Measurements from ENCODE around the gene LECT2. TPM values are rescaled to one million over a fixed set of nuclear protein-coding genes. Genes with fewer than 3 reads are reported as not detected.
A peak's percentile ranks its signal among the peaks of the same experiment; 100 is the strongest.

Gene LECT2
- total RNA-seq, 1 experiment from 2014 or later: not detected

GRCh38 chr5:135944564-135944963, 10.2 kb downstream of the LECT2 start:
- DNase-seq: no peak
- TF ChIP-seq CTCF (IDR thresholded peaks at IDR 0.05; ENCODE audit: unreplicated experiment): no peak
- intact Hi-C loops (cut with micrococcal nuclease; ENCODE audit: unreplicated experiment): loop anchor here (2.0 kb wide), 1 partner anchor 58 kb away; no protein-coding TSS in a partner anchor
- Mint-ChIP-seq H3K36me3 (ENCODE audit: insufficient read depth, unreplicated experiment) (no peaks in the 10 kb centered on the region), H3K27ac (ENCODE audit: unreplicated experiment) (peak overlapping the region; percentile 32), H3K27me3 (ENCODE audit: unreplicated experiment) (no peaks in the 10 kb centered on the region), H3K4me1 (ENCODE audit: low read depth, unreplicated experiment) (no peaks in the 10 kb centered on the region), H3K4me3 (ENCODE audit: low read depth, unreplicated experiment) (no peak overlapping the region), H3K9me3 (ENCODE audit: low read depth, unreplicated experiment) (no peaks in the 10 kb centered on the region)
- BruUV-seq (replicated peaks): no TSS peak
- CTCF ChIA-PET: interaction anchor here (0.8 to 2.0 kb wide), 2 partner anchors 76 to 113 kb away, joined by 3 to 9 read pairs; no protein-coding TSS in a partner anchor

- intact Hi-C loops (cut with micrococcal nuclease; ENCODE audit: unreplicated experiment): no loop called here
- Mint-ChIP-seq H3K36me3 (ENCODE audit: insufficient read depth, unreplicated experiment) (no peaks in the 10 kb centered on the region), H3K4me3 (ENCODE audit: low read depth, unreplicated experiment) (no peak overlapping the region), H3K9me3 (ENCODE audit: low read depth, unreplicated experiment) (no peaks in the 10 kb centered on the region), H3K27me3 (ENCODE audit: unreplicated experiment) (no peaks in the 10 kb centered on the region), H3K27ac (ENCODE audit: unreplicated experiment) (no peak overlapping the region), H3K4me1 (ENCODE audit: low read depth, unreplicated experiment) (no peaks in the 10 kb centered on the region)
- CTCF ChIA-PET: no interaction called here
- no TSS peak for BruUV-seq (replicated peaks)
- TF ChIP-seq CTCF (IDR thresholded peaks at IDR 0.05; ENCODE audit: unreplicated experiment): no peak
- DNase-seq: no peak
Measured at GRCh38 chr5:135942202-135942771, 12.5 kb downstream of the LECT2 start.

GRCh38 chr5:135941711-135942110, 13.1 kb downstream of the LECT2 start:
- H3K4me1 Mint-ChIP-seq (ENCODE audit: low read depth, unreplicated experiment): no peaks in the 10 kb centered on the region
- intact Hi-C loops (cut with micrococcal nuclease; ENCODE audit: unreplicated experiment): no loop called here
- no peak overlapping the region for H3K27ac Mint-ChIP-seq (ENCODE audit: unreplicated experiment)
- no peaks in the 10 kb centered on the region for H3K36me3 Mint-ChIP-seq (ENCODE audit: insufficient read depth, unreplicated experiment)
- TF ChIP-seq CTCF (IDR thresholded peaks at IDR 0.05; ENCODE audit: unreplicated experiment): no peak
- BruUV-seq (replicated peaks): no TSS peak
- CTCF ChIA-PET: no interaction called here
- H3K9me3 Mint-ChIP-seq (ENCODE audit: low read depth, unreplicated experiment): no peaks in the 10 kb centered on the region
- H3K27me3 Mint-ChIP-seq (ENCODE audit: unreplicated experiment): no peaks in the 10 kb centered on the region
- H3K4me3 Mint-ChIP-seq (ENCODE audit: low read depth, unreplicated experiment): no peak overlapping the region
- no peak for DNase-seq

- intact Hi-C loops (cut with micrococcal nuclease; ENCODE audit: unreplicated experiment): no loop called here
- Mint-ChIP-seq H3K4me1 (ENCODE audit: low read depth, unreplicated experiment) (no peaks in the 10 kb centered on the region), H3K27ac (ENCODE audit: unreplicated experiment) (no peak overlapping the region), H3K9me3 (ENCODE audit: low read depth, unreplicated experiment) (no peaks in the 10 kb centered on the region), H3K36me3 (ENCODE audit: insufficient read depth, unreplicated experiment) (no peaks in the 10 kb centered on the region), H3K27me3 (ENCODE audit: unreplicated experiment) (no peaks in the 10 kb centered on the region), H3K4me3 (ENCODE audit: low read depth, unreplicated experiment) (no peak overlapping the region)
- no peak for TF ChIP-seq CTCF (IDR thresholded peaks at IDR 0.05; ENCODE audit: unreplicated experiment)
- no TSS peak for BruUV-seq (replicated peaks)
- CTCF ChIA-PET: interaction anchor here (0.6 kb wide), 3 partner anchors 102 to 255 kb away, joined by 4 to 6 read pairs (median 6); partner anchors contain the start of gene SMIM32
- DNase-seq: no peak
Measured at GRCh38 chr5:135937245-135937911, 17.4 kb downstream of the LECT2 start.

Data from Calu3 (cell line).